ENCODE measurements around the gene HOXA11. TPM values are rescaled to one million over a fixed set of nuclear protein-coding genes. Genes with fewer than 3 reads are reported as not detected.

The HOXA11 gene
- total RNA-seq, 1 experiment from 2014 or later = 3.7 TPM

DNA sequence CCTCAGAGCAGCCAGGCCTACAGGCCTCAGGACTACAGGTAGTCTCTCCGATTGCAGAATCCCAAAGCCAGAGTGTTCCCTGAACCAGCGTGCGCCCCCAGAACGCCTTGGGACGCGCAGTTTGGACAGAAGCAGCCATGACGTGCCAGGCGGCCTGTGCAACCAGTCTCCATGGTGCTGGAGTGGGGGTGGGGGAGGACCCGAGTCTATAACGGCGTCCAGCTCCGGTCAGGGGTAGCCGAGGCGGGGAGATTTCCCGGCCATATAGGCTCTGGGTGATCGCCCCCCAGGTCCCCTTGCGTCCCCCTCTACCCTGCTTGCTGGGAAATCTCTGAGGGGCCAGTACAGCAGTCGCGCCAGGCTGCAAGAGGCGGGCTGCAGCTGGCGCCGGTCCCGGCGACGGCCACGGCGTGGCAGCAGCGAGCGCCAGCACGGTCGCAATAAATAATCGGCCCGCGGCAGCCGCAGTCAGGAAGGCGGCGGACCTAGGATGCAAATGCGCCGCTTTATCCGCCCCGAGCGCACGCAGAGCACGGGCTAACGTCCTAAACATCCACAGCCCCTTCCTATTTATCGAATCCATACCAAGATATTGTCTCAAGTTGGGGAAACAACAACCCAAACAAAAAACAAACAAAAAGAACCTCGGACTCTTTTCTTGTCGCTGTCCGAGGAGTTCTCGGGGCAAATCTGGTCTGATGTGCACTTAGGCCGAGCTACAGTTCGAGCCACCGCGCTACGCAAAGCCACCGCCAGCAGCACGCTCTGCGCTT lies 34.3 kb downstream of the HOXA11 start:
- DNase-seq = peak; percentile 86
- H3K9me3 ChIP-seq = no peaks in the 10 kb centered on the region
- H3K36me3 ChIP-seq = peaks cover 3% of the 10 kb centered on the region; the same call in 1 of the 2 replicates
- peak overlapping the region; percentile 53 for H3K4me3 ChIP-seq
- H3K27me3 ChIP-seq = no peaks in the 10 kb centered on the region

DNA sequence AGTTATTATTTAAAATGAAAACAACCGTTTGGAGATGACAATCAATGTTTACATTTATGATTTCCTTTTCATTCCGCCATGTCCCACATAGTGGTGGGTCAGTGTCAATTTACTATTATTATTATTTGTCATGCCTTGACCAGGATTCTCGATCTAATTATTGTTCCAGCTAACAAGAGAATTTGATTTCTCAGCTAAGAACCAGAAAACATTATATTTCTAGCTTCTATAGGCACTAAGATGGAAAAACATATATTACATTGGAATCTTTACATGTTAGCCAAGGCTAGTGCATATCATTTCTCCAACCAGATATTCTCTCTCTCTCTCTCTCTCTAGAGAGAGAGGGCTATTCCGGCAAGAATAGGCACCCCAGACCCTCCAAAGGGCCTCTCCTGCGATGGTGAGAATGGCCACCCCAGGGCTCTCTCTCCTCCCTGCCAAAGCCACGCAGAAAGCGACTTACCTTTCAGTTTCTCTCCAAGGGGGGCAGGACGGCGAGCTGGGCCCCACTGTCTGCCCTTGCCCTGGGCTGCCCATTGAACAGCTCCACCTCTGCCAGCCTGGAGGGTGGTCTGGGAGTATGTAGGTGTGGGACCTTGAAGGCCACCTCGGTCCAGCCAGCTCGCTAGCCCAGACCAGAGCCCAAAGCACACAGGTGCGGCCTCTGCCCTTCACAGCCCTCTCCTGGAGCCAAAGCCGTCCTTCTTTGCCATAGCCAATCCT lies 35.0 kb downstream of the HOXA11 start:
- Histone ChIP-seq H3K9me3 (no peaks in the 10 kb centered on the region), H3K4me3 (peak overlapping the region; percentile 53), H3K36me3 (peaks cover 7% of the 10 kb centered on the region; the same call in 1 of the 2 replicates), H3K27me3 (no peaks in the 10 kb centered on the region)
- DNase-seq = no peak

DNA sequence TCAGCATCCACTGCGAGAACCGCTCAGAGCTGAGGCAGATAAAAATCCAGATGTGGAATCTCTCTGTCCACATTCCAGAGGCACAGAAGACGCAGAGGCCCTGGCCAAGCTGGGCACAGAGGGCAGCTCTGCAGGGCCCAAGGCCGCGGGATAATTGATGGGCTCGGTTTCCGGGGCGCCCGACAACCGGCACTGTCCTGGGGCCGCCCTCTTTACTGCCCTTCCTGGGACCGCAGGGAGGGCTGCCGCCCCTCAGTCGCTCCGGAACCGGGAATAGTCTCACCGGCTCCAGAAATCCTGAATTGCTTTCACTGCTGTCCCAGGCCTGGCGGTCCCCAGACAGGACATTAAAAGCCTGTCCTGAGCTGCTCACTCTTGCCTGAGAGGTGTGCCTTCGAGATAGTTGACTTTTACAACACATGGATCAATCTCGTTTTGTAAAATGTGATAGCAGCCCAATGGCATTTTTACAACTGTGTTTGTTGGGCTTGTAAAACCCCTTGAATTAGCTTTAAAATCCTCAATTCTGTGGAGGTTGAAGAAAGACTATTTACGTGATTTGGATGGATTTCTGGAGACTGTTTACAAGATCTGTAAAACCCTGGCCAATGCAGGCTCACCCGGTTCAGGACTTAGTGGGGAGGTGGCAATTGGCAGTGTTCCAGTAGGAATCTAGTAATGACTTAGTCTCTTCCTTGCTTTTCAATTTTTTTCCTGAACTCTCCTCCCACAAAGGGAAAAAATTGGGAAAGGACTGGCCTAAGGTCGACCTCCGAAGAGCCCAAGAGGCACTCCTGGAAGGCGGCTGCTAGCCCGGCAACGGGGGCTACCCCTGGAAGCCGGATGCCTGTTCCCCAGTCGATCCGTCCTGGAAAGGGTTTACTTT lies 36.0 kb downstream of the HOXA11 start:
- peak; percentile 41 for DNase-seq
- H3K27me3 ChIP-seq = no peaks in the 10 kb centered on the region
- H3K9me3 ChIP-seq = no peaks in the 10 kb centered on the region
- peak overlapping the region; percentile 53 for H3K4me3 ChIP-seq
- peaks cover 14% of the 10 kb centered on the region; the same call in 1 of the 2 replicates for H3K36me3 ChIP-seq

DNA sequence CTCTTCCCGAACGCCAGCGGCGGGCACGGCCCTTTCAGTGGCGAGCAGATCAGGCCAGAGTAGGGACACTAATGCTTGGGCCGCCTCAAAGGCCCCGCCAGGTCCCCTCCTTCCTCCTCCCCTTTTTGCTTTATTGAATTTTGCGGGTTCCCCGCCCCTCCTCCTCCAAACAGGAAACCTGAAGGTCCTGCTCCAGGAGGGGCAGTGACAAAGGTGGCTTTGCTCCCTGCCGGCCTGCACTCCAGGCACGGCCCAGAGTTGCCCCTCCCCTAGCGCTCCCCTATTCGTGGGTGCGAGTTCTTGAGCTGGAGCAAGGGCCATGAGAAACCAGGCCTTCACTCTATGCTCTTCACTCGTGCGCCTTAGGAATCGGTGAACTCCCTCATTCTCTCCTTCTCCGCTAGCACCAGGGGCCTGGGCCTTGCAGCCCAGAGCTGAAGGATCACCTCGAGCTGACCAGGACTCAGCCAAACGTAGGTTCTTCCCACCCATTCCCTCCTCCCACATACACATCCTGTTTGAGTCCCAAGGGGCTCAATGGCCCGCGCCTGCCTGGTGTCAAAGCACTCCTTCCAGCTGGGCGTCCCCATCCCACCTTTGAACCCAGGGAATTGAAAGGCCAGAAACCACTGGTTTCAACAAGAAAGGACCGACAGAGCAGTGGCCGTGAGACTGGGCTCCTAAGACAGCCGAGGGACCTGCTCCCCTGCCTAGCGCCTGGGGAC lies 36.8 kb downstream of the HOXA11 start:
- no peaks in the 10 kb centered on the region for H3K9me3 ChIP-seq
- H3K27me3 ChIP-seq = no peaks in the 10 kb centered on the region
- peaks cover 14% of the 10 kb centered on the region; the same call in 1 of the 2 replicates for H3K36me3 ChIP-seq
- peak overlapping the region; percentile 53; the same call in 1 of the 2 replicates for H3K4me3 ChIP-seq
- no peak for DNase-seq

DNA sequence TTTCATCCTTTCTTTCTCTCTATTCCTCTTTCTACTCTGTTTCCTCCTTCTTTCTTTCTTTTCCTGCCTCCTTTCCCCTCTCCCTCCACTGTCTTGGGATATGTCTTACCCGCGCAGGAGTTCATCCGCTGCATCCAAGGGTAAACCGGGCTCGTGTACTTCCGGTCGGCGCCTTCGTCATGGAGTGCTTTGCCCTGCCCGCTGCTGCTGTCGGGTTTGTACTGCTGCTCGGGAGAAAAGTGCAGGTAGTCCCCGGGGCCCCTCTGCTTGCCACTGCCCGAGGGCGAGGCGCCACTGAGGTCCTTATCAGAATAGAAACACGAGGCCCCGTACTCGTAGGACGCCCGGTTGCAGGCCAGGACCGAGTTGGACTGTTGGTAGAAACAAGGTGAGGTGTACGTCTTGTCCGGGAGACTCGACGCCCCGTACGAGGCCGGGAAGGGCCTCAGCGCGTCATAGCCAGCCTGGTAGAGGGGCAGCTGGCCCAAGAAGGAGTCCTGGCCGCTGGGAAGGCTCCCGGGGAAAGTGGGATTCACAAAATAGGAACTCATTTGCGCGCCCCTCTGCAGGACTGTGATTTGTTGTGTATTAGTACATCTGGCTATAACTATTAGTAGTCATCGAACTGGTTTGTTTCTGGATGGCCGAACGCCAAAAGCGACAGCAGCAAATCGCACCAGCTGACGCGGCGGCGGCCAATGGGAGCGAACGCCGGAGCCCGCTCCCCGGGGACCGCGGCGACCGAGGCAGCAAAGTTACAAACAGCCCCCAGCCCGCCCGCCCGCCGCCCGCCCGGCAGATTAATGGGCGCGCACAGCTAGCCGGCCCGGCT lies 37.6 kb downstream of the HOXA11 start, which contains the start of gene HOXA6:
TSS of gene HOXA6 (minus strand) at position 576 of the 832 bp plus-strand sequence. CDS start at position 551, 25 bp downstream.
- DNase-seq = no peak

DNA sequence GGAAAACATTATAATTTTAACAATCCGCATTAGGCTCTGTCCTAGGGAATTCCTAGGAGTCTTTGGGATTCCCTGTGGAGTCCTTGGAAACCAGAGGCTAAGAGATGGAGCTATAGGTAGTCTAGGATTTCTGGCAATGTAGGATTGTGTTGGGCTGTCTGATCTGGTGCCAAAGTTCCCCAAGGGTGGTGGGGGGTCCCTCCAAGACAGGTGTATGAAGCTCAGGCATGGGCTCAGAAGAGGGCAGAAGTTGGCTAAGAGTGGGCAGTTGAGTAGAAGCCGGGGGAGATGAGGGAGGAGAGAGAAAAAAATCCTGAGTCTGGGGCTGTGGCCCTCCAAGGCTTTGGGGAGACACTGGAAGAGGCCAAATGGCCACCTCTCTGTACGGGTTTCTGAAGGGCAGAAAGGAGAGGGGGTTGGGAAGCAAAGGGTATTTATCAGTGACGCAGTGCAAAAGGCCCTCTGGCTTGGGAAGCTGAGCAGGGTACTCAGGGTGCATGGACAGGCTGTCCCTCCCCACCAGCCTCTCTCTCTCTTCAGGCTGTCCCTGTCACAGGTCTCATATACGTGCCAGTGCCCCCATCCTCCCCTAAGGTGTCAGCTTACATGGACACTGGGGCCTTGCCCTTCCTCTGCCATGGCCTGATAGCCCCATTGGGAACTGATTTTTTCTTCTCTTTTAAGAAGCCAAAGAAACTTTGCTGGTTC lies 38.4 kb downstream of the HOXA11 start:
- Histone ChIP-seq H3K36me3 (peaks cover 18% of the 10 kb centered on the region), H3K4me3 (no peak overlapping the region), H3K9me3 (no peaks in the 10 kb centered on the region), H3K27me3 (no peaks in the 10 kb centered on the region)
- no peak for DNase-seq

More for the DNA sequence above, 37.6 kb downstream of the HOXA11 start, which contains the start of gene HOXA6:
- Histone ChIP-seq H3K4me3 (peak within 1 kb of the TSS; percentile 53; the same call in 1 of the 2 replicates), H3K27me3 (no peaks in the 10 kb centered on the region), H3K9me3 (no peaks in the 10 kb centered on the region), H3K36me3 (peaks cover 14% of the 10 kb centered on the region; the same call in 1 of the 2 replicates)

DNA sequence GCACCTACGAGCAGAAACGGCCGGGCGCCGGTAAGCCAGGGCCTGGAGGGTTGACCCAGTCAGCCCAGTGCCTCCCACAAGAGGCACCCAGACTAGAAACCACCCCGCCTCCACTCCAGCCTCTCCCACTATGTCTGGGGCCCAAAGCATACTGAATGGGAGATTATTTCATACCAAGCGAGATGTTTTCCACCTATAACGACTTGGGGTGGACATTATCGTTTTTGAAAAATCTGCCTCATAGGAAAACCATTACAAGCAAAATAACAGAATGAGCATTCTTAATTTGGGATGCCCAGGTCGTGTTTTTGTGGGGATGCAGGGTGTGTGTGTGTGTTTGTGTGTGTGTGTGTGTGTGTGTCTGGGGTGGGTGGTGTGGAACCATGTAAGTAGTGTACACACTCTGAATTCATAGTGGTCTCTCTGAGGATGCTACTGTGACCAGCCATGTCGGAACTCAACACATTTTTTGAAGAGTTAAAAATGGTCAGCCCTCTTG lies 39.1 kb downstream of the HOXA11 start:
- H3K36me3 ChIP-seq = peaks cover 20% of the 10 kb centered on the region
- no peaks in the 10 kb centered on the region for H3K9me3 ChIP-seq
- H3K27me3 ChIP-seq = no peaks in the 10 kb centered on the region
- no peak for DNase-seq
- H3K4me3 ChIP-seq = no peak overlapping the region

DNA sequence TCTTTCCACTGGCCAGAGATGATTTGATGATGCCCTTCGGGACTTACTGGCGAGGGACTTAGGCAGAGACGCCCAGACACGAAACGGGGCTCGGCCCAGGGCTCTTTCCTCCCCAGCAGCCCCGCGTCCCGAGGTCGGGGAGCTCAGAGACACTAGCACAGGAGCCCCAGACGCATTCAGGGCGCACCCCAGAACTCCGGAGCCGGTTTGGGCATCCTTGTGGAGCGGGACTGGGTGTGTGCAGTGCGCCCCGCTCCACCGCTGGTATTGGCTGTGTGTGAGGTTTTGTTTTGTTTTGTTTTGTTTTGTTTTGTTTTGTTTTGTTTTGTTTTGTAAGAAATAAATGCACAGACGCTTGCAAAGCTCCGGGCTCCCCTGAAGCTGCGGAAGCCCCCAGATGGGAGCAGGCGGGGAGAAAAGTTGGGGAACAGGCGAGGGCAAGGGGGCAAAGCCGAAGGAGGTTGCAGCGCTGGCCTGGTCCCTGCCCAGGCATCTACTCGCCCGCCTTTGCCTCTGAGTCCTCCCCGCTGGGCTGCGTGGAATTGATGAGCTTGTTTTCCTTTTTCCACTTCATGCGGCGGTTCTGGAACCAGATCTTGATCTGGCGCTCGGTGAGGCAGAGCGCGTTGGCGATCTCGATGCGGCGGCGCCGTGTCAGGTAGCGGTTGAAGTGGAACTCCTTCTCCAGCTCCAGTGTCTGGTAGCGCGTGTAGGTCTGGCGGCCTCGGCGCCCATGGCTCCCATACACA lies 39.7 kb downstream of the HOXA11 start:
- H3K27me3 ChIP-seq = no peaks in the 10 kb centered on the region
- H3K4me3 ChIP-seq = no peak overlapping the region
- peaks cover 20% of the 10 kb centered on the region for H3K36me3 ChIP-seq
- DNase-seq = no peak
- no peaks in the 10 kb centered on the region for H3K9me3 ChIP-seq

DNA sequence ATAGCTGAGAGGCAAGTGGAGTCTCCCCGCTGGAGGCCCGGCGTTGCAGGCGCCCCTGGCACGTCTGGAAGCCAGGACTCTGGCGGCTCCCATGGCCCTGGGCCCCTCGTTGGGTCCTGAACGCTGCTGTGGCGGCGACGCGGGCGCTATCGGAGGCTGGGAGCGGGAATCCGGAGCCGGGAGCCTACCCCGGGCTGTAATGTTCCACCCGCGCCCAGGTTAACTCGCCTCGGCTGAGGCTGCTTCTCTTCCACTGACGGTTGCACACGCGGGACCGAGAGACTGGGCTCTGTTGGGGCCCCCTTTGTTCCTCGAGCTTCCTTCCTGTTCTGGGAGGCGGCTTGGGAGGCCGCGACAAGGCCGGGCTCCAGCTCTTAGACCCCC lies 40.3 kb downstream of the HOXA11 start:
- H3K36me3 ChIP-seq = peaks cover 23% of the 10 kb centered on the region
- DNase-seq = no peak
- no peaks in the 10 kb centered on the region for H3K9me3 ChIP-seq
- H3K4me3 ChIP-seq = no peak overlapping the region
- H3K27me3 ChIP-seq = no peaks in the 10 kb centered on the region

DNA sequence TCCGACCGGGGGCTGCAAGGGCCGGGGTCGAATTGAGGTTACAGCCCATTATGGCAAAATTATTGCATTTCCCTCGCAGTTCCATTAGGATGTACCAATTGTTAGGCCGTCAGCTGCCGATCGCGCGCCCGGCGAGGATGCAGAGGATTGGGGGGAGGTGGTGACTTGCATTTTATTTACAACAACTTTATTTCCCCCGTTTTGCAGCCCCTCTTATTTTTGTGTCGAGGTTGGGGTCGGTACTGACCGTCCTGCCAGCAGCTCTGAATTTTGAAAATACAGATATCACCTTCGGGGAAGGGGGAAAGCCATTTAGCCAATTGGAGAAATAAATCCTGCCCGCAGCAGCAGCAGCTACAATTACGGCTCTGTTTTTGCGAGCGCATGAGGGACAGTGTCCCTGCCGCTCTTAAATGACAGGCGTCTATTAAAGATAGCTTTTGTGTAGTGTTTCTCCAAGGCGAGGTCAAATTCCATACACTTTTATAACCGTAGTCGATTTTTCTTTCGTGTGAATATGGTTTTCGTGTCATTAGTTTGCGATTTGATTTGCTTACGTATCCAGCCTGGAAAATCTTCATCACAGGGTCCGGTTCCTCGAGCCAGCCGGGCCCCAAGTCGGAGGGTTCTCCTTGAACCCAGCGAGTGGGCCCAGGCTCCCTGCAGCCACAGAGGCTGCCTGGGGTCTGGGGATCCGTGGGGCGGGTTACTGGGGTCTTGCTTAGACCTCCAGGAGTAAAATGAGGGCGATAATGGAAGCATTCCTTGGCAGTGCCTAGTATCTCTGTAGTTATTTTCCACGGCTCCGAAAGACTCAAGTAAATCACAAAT lies 40.9 kb downstream of the HOXA11 start:
- no peak for DNase-seq
- H3K27me3 ChIP-seq = no peaks in the 10 kb centered on the region
- H3K9me3 ChIP-seq = no peaks in the 10 kb centered on the region
- no peak overlapping the region for H3K4me3 ChIP-seq
- H3K36me3 ChIP-seq = peaks cover 23% of the 10 kb centered on the region

DNA sequence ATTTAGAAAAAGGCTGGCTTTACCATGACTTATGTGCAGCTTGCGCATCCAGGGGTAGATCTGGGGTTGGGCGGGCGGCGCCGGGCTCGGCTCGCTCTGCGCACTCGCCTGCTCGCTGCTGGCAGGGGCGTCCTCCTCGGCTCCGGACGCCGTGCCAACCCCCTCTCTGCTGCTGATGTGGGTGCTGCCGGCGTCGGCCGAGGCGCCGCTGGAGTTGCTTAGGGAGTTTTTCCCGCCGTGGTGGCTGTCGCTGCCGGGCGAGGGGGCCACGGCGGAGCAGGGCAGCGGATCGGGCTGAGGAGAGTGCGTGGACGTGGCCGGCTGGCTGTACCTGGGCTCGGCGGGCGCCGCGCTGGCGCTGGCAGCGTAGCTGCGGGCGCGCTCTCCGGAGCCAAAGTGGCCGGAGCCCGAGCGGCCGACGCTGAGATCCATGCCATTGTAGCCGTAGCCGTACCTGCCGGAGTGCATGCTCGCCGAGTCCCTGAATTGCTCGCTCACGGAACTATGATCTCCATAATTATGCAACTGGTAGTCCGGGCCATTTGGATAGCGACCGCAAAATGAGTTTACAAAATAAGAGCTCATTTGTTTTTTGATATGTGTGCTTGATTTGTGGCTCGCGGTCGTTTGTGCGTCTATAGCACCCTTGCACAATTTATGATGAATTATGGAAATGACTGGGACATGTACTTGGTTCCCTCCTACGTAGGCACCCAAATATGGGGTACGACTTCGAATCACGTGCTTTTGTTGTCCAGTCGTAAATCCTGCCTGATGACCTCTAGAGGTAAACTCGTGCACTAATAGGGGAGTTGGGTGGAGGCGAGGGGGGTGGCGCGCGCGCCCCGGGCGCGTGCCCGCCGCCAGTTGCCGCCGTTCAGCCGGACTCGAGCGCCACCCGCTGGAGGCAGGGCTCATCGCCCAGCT lies 41.7 kb downstream of the HOXA11 start, which contains the start of gene HOXA5:
TSS of gene HOXA5 (minus strand) at position 659 of the 927 bp plus-strand sequence. CDS start at position 585, 74 bp downstream.
- Histone ChIP-seq H3K4me3 (no peak within 1 kb of the TSS), H3K36me3 (peaks cover 23% of the 10 kb centered on the region), H3K9me3 (no peaks in the 10 kb centered on the region), H3K27me3 (no peaks in the 10 kb centered on the region)
- DNase-seq = no peak

DNA sequence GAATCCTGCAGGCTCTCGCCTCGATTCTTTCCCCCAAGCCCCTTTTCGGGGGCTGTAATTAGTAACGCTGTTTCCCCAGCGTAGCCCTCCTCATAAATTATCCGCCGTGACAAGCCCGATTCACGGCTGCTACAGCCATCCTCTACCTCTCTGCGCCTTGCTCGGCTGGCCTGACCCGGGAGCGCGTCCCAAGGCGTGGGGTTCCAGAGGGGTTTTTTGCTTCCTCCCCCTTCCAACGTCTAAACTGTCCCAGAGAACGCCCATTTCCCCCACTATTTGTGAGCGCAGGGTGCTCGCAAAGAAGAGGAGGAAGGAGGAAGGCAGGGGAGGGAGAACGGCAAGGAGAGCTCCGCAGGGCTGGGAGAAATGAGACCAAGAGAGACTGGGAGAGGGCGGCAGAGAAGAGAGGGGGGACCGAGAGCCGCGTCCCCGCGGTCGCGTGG lies 42.4 kb downstream of the HOXA11 start:
- Histone ChIP-seq H3K4me3 (no peak overlapping the region), H3K9me3 (no peaks in the 10 kb centered on the region), H3K27me3 (no peaks in the 10 kb centered on the region), H3K36me3 (peaks cover 23% of the 10 kb centered on the region)
- DNase-seq = no peak

All from MG63 (cell line).